ENCODE measurements around the gene CCT3. TPM values are rescaled to one million over a fixed set of nuclear protein-coding genes. Genes with fewer than 3 reads are reported as not detected.

CCT3 gene
- total RNA-seq, 1 donor from 2014 or later = 109 TPM

- Histone ChIP-seq H3K4me3 (no peak overlapping the region), H3K4me1 (peaks cover 0 to 7% of the 10 kb centered on the region in 2 donors), H3K27ac (no peak overlapping the region), H3K27me3 (no peaks in the 10 kb centered on the region), H3K9me3 (no peaks in the 10 kb centered on the region), H3K36me3 (peaks cover 64 to 72% of the 10 kb centered on the region in 2 donors)
- intact Hi-C loops (cut with DNase I) = no loop called here
- DNase-seq (ENCODE audit: low spot score in 2 of 2) = no peak
- no peak for TF ChIP-seq CTCF (IDR thresholded peaks at IDR 0.05)
Observed at GRCh38 chr1:156276532-156276931, 61.6 kb downstream of the CCT3 start.

GRCh38 chr1:156270314-156270713 lies 67.8 kb downstream of the CCT3 start:
- H3K27ac ChIP-seq = no peak overlapping the region
- no peaks in the 10 kb centered on the region for H3K4me1 ChIP-seq
- H3K36me3 ChIP-seq = peaks cover 79 to 97% of the 10 kb centered on the region in 2 donors
- intact Hi-C loops (cut with DNase I) = no loop called here
- TF ChIP-seq CTCF (IDR thresholded peaks at IDR 0.05) = no peak
- no peak for DNase-seq (ENCODE audit: low spot score in 2 of 2)
- no peaks in the 10 kb centered on the region for H3K27me3 ChIP-seq
- H3K9me3 ChIP-seq = no peaks in the 10 kb centered on the region
- H3K4me3 ChIP-seq = no peak overlapping the region

- intact Hi-C loops (cut with DNase I) = no loop called here
- no peak for TF ChIP-seq CTCF (IDR thresholded peaks at IDR 0.05)
- no peaks in the 10 kb centered on the region for H3K9me3 ChIP-seq
- no peaks in the 10 kb centered on the region for H3K4me1 ChIP-seq
- DNase-seq (ENCODE audit: low spot score in 2 of 2) = no peak
- no peak overlapping the region for H3K4me3 ChIP-seq
- H3K36me3 ChIP-seq = peaks cover 74 to 94% of the 10 kb centered on the region in 2 donors
- H3K27ac ChIP-seq = no peak overlapping the region
- no peaks in the 10 kb centered on the region for H3K27me3 ChIP-seq
Observed at GRCh38 chr1:156268336-156268735, 69.8 kb downstream of the CCT3 start.

GRCh38 chr1:156266051-156266450 lies 72.0 kb downstream of the CCT3 start:
- peaks cover 74 to 95% of the 10 kb centered on the region in 2 donors for H3K36me3 ChIP-seq
- no peak for TF ChIP-seq CTCF (IDR thresholded peaks at IDR 0.05)
- H3K9me3 ChIP-seq = no peaks in the 10 kb centered on the region
- DNase-seq (ENCODE audit: low spot score in 2 of 2) = no peak
- no peaks in the 10 kb centered on the region for H3K27me3 ChIP-seq
- no peaks in the 10 kb centered on the region for H3K4me1 ChIP-seq
- intact Hi-C loops (cut with DNase I) = no loop called here
- H3K27ac ChIP-seq = no peak overlapping the region
- H3K4me3 ChIP-seq = no peak overlapping the region

GRCh38 chr1:156263288-156263655 lies 74.8 kb downstream of the CCT3 start:
- no peak for TF ChIP-seq CTCF (IDR thresholded peaks at IDR 0.05)
- intact Hi-C loops (cut with DNase I) = no loop called here
- H3K4me3 ChIP-seq = no peak overlapping the region
- H3K4me1 ChIP-seq = no peaks in the 10 kb centered on the region
- no peaks in the 10 kb centered on the region for H3K9me3 ChIP-seq
- no peak overlapping the region for H3K27ac ChIP-seq
- no peak for DNase-seq (ENCODE audit: low spot score in 2 of 2)
- H3K36me3 ChIP-seq = peaks cover 89 to 97% of the 10 kb centered on the region in 2 donors
- no peaks in the 10 kb centered on the region for H3K27me3 ChIP-seq
